ENCODE data around the gene ITGA4. TPM values are rescaled to one million over a fixed set of nuclear protein-coding genes. Genes with fewer than 3 reads are reported as not detected.

Gene ITGA4
- total and polyA plus RNA-seq, 9 donors, result 1.0 to 7.2 (median 2.1) TPM

- DNase-seq, result no peak
- no peaks in the 10 kb centered on the region for H3K36me3 ChIP-seq
- H3K27ac ChIP-seq, result no peak overlapping the region
- no peaks in the 10 kb centered on the region for H3K27me3 ChIP-seq
- intact Hi-C loops (cut with DNase I), result no loop called here
- H3K9me3 ChIP-seq, result no peaks in the 10 kb centered on the region
- no peak overlapping the region for H3K4me3 ChIP-seq
- WGBS, 3 donors, result 67 to 85% (median 68%) methylated on average over 2 of the region's 2 CpGs
- TF ChIP-seq CTCF (IDR thresholded peaks at IDR 0.05) (no peak), EP300 (IDR thresholded peaks at IDR 0.05) (no peak), POLR2A (IDR thresholded peaks at IDR 0.05) (no peak)
- no peaks in the 10 kb centered on the region for H3K4me1 ChIP-seq (ENCODE audit: insufficient read depth)
Measured at GRCh38 chr2:181581534-181581933, 124.3 kb downstream of the ITGA4 start.

- Histone ChIP-seq H3K9me3 (no peaks in the 10 kb centered on the region), H3K27me3 (no peaks in the 10 kb centered on the region), H3K27ac (no peak overlapping the region), H3K36me3 (no peaks in the 10 kb centered on the region), H3K4me1 (ENCODE audit: insufficient read depth) (no peaks in the 10 kb centered on the region), H3K4me3 (no peak overlapping the region)
- intact Hi-C loops (cut with DNase I), result loop anchor here in 1 of 4 donors (5.0 kb wide), 1 partner anchor 1442 kb away; no protein-coding TSS in a partner anchor
- WGBS, 3 donors, result 44 to 53% (median 48%) methylated on average over 3 of the region's 3 CpGs
- DNase-seq, result no peak
- no peak for TF ChIP-seq CTCF (IDR thresholded peaks at IDR 0.05)
- TF ChIP-seq POLR2A (IDR thresholded peaks at IDR 0.05), result no peak
- TF ChIP-seq EP300 (IDR thresholded peaks at IDR 0.05), result no peak
Measured at GRCh38 chr2:181585732-181586131, 128.5 kb downstream of the ITGA4 start.

Other genes with a start within 250 kb of the ITGA4 start
- gene CERKL, start 199.7 kb downstream of the ITGA4 start, total RNA-seq, result 1 to 10 TPM in 1 of 7 donors, under 1 TPM in 4, not detected in 2; 0.12 to 6.5 (median 0.37) TPM
- gene CERKL, start 199.7 kb downstream of the ITGA4 start, polyA plus RNA-seq, result under 1 TPM; 0.11 to 0.13 TPM
- gene NEUROD1, start 223.1 kb downstream of the ITGA4 start, total RNA-seq, result not detected
- gene NEUROD1, start 223.1 kb downstream of the ITGA4 start, polyA plus RNA-seq, result not detected

Data from ovary (tissue), 9 donors.